ENCODE data around the gene TCAF1.

Gene TCAF1

GRCh38 chr7:143908120-143908519 lies 6.1 kb upstream of the TCAF1 start:
- in situ Hi-C loops (cut with HindIII; ENCODE audit: low pct_ligation_motif_present, low pct_unique_long_range_greater_than_20kb, low sequenced_read_pairs) = no loop called here

GRCh38 chr7:143906895-143907294 lies 4.9 kb upstream of the TCAF1 start:
- in situ Hi-C loops (cut with HindIII; ENCODE audit: low pct_ligation_motif_present, low pct_unique_long_range_greater_than_20kb, low sequenced_read_pairs) = no loop called here
- DNase-seq = no peak

More at GRCh38 chr7:143908120-143908519, 6.1 kb upstream of the TCAF1 start:
- DNase-seq = no peak

GRCh38 chr7:143906151-143906550 lies 4.2 kb upstream of the TCAF1 start:
- in situ Hi-C loops (cut with HindIII; ENCODE audit: low pct_ligation_motif_present, low pct_unique_long_range_greater_than_20kb, low sequenced_read_pairs) = no loop called here
- no peak for DNase-seq

- in situ Hi-C loops (cut with HindIII; ENCODE audit: low pct_ligation_motif_present, low pct_unique_long_range_greater_than_20kb, low sequenced_read_pairs) = no loop called here
- no peak for DNase-seq
These were observed 3.5 kb upstream of the TCAF1 start for GRCh38 chr7:143905509-143905908.

- in situ Hi-C loops (cut with HindIII; ENCODE audit: low pct_ligation_motif_present, low pct_unique_long_range_greater_than_20kb, low sequenced_read_pairs) = no loop called here
- DNase-seq = no peak
These were observed 440 bp upstream of the TCAF1 start for GRCh38 chr7:143902332-143902899.

GRCh38 chr7:143901332-143901667 lies 676 bp downstream of the TCAF1 start:
- in situ Hi-C loops (cut with HindIII; ENCODE audit: low pct_ligation_motif_present, low pct_unique_long_range_greater_than_20kb, low sequenced_read_pairs) = no loop called here
- DNase-seq = no peak

GRCh38 chr7:143900230-143900766 lies 1.7 kb downstream of the TCAF1 start:
- DNase-seq = peak; percentile 55
- in situ Hi-C loops (cut with HindIII; ENCODE audit: low pct_ligation_motif_present, low pct_unique_long_range_greater_than_20kb, low sequenced_read_pairs) = no loop called here

- DNase-seq = no peak
- in situ Hi-C loops (cut with HindIII; ENCODE audit: low pct_ligation_motif_present, low pct_unique_long_range_greater_than_20kb, low sequenced_read_pairs) = no loop called here
These were observed 3.2 kb downstream of the TCAF1 start for GRCh38 chr7:143898810-143899209.

GRCh38 chr7:143896667-143897066 lies 5.3 kb downstream of the TCAF1 start:
- no peak for DNase-seq

GRCh38 chr7:143892527-143893300 lies 9.3 kb downstream of the TCAF1 start:
- in situ Hi-C loops (cut with HindIII; ENCODE audit: low pct_ligation_motif_present, low pct_unique_long_range_greater_than_20kb, low sequenced_read_pairs) = no loop called here
- peak; percentile 87 for DNase-seq

More at GRCh38 chr7:143896667-143897066, 5.3 kb downstream of the TCAF1 start:
- in situ Hi-C loops (cut with HindIII; ENCODE audit: low pct_ligation_motif_present, low pct_unique_long_range_greater_than_20kb, low sequenced_read_pairs) = no loop called here

- in situ Hi-C loops (cut with HindIII; ENCODE audit: low pct_ligation_motif_present, low pct_unique_long_range_greater_than_20kb, low sequenced_read_pairs) = no loop called here
These were observed 10.5 kb downstream of the TCAF1 start for GRCh38 chr7:143891457-143891856.

GRCh38 chr7:143890558-143890957 lies 11.4 kb downstream of the TCAF1 start:
- in situ Hi-C loops (cut with HindIII; ENCODE audit: low pct_ligation_motif_present, low pct_unique_long_range_greater_than_20kb, low sequenced_read_pairs) = no loop called here
- DNase-seq = no peak

More at GRCh38 chr7:143891457-143891856, 10.5 kb downstream of the TCAF1 start:
- DNase-seq = no peak

- in situ Hi-C loops (cut with HindIII; ENCODE audit: low pct_ligation_motif_present, low pct_unique_long_range_greater_than_20kb, low sequenced_read_pairs) = no loop called here
- DNase-seq = no peak
These were observed 12.9 kb downstream of the TCAF1 start for GRCh38 chr7:143889068-143889467.

GRCh38 chr7:143886826-143887477 lies 15.0 kb downstream of the TCAF1 start:
- no peak for DNase-seq
- in situ Hi-C loops (cut with HindIII; ENCODE audit: low pct_ligation_motif_present, low pct_unique_long_range_greater_than_20kb, low sequenced_read_pairs) = no loop called here

- in situ Hi-C loops (cut with HindIII; ENCODE audit: low pct_ligation_motif_present, low pct_unique_long_range_greater_than_20kb, low sequenced_read_pairs) = no loop called here
These were observed 16.0 kb downstream of the TCAF1 start for GRCh38 chr7:143885951-143886350.

GRCh38 chr7:143884969-143885559 lies 16.9 kb downstream of the TCAF1 start:
- peak; percentile 84 for DNase-seq
- in situ Hi-C loops (cut with HindIII; ENCODE audit: low pct_ligation_motif_present, low pct_unique_long_range_greater_than_20kb, low sequenced_read_pairs) = no loop called here

More at GRCh38 chr7:143885951-143886350, 16.0 kb downstream of the TCAF1 start:
- no peak for DNase-seq

- in situ Hi-C loops (cut with HindIII; ENCODE audit: low pct_ligation_motif_present, low pct_unique_long_range_greater_than_20kb, low sequenced_read_pairs) = no loop called here
- DNase-seq = no peak
These were observed 17.6 kb downstream of the TCAF1 start for GRCh38 chr7:143884241-143884968.

GRCh38 chr7:143882604-143883078 lies 19.3 kb downstream of the TCAF1 start:
- in situ Hi-C loops (cut with HindIII; ENCODE audit: low pct_ligation_motif_present, low pct_unique_long_range_greater_than_20kb, low sequenced_read_pairs) = no loop called here
- DNase-seq = peak; percentile 78
